ENCODE results near the gene PRSS50. TPM values are rescaled to one million over a fixed set of nuclear protein-coding genes. Genes with fewer than 3 reads are reported as not detected.

Gene PRSS50
- total and polyA plus RNA-seq, 4 donors = 0.02 to 0.33 (median 0.25) TPM; not detected in 1

- 74% methylated on average over 8 of the region's 8 CpGs for WGBS
- DNase-seq (ENCODE audit: low spot score) = no peak
- no peaks in the 10 kb centered on the region for H3K27me3 ChIP-seq (ENCODE audit: control insufficient read depth in 4 of 4, insufficient read depth in 4 of 4, low read length in 3 of 4)
- H3K4me1 ChIP-seq (ENCODE audit: control insufficient read depth in 4 of 4, insufficient read depth in 4 of 4, low read length in 3 of 4) = peaks cover 5 to 37% (median 29%) of the 10 kb centered on the region in 4 donors
- H3K9me3 ChIP-seq (ENCODE audit: control insufficient read depth in 4 of 4, low read length in 3 of 4) = no peaks in the 10 kb centered on the region
- no peaks in the 10 kb centered on the region for H3K36me3 ChIP-seq (ENCODE audit: control insufficient read depth in 4 of 4, insufficient read depth in 3 of 4, low read depth in 1 of 4, low read length in 3 of 4)
- no peak overlapping the region for H3K27ac ChIP-seq (ENCODE audit: low read depth in 1 of 2, low read length in 2 of 2)
- H3K9ac ChIP-seq (ENCODE audit: low read depth in 1 of 2, low read length in 2 of 2) = no peak overlapping the region
- peak; percentile 14 for TF ChIP-seq CTCF (IDR thresholded peaks at IDR 0.05; ENCODE audit: low read depth, low read length, missing input control)
- TF ChIP-seq RAD21 (IDR thresholded peaks at IDR 0.05) = peak; percentile 48 to 54
- TF ChIP-seq NR2F2 (IDR thresholded peaks at IDR 0.05) = no peak
- H3K4me3 ChIP-seq (ENCODE audit: low read depth in 1 of 3, low read length in 3 of 3) = no peak overlapping the region
These were observed 54.0 kb downstream of the PRSS50 start for GRCh38 chr3:46663591-46664135.

GRCh38 chr3:46662771-46663551, 54.7 kb downstream of the PRSS50 start:
- DNase-seq (ENCODE audit: low spot score) = no peak

More at GRCh38 chr3:46662771-46663551, 54.7 kb downstream of the PRSS50 start:
- no peaks in the 10 kb centered on the region for H3K9me3 ChIP-seq (ENCODE audit: control insufficient read depth in 4 of 4, low read length in 3 of 4)
- no peak overlapping the region for H3K27ac ChIP-seq (ENCODE audit: low read depth in 1 of 2, low read length in 2 of 2)
- peaks cover 5 to 37% (median 29%) of the 10 kb centered on the region in 4 donors for H3K4me1 ChIP-seq (ENCODE audit: control insufficient read depth in 4 of 4, insufficient read depth in 4 of 4, low read length in 3 of 4)
- 72% methylated on average over 17 of the region's 17 CpGs for WGBS
- TF ChIP-seq FOXA1 (IDR thresholded peaks at IDR 0.05) (no peak), RXRA (IDR thresholded peaks at IDR 0.05) (peak in 1 of 2 donors; percentile 63), CTCF (IDR thresholded peaks at IDR 0.05; ENCODE audit: low read depth, low read length, missing input control) (no peak), HNF4G (IDR thresholded peaks at IDR 0.05) (no peak), EGR1 (IDR thresholded peaks at IDR 0.05; ENCODE audit: low read depth in 2 of 2) (peak; percentile 62 to 89), HNF4A (conservative IDR thresholded peaks at IDR 0.05) (peak in 1 of 2 donors; percentile 17), MAX (IDR thresholded peaks at IDR 0.05) (no peak), GABPA (IDR thresholded peaks at IDR 0.05 in 1 of 2, conservative IDR thresholded peaks at IDR 0.05 in 1 of 2) (no peak)
- H3K9ac ChIP-seq (ENCODE audit: low read depth in 1 of 2, low read length in 2 of 2) = no peak overlapping the region
- no peaks in the 10 kb centered on the region for H3K27me3 ChIP-seq (ENCODE audit: control insufficient read depth in 4 of 4, insufficient read depth in 4 of 4, low read length in 3 of 4)
- no peak overlapping the region for H3K4me3 ChIP-seq (ENCODE audit: low read depth in 1 of 3, low read length in 3 of 3)
- no peaks in the 10 kb centered on the region for H3K36me3 ChIP-seq (ENCODE audit: control insufficient read depth in 4 of 4, insufficient read depth in 3 of 4, low read depth in 1 of 4, low read length in 3 of 4)

Small RNAs within 50 kb of the gene (small RNA-seq; reads per million reads assigned to genes)
- gene PRSS45 = not detected

Other genes starting within 250 kb of the PRSS50 start
- gene RTP3, start 219.9 kb downstream of the PRSS50 start, total RNA-seq = 10 to 100 TPM in 1 of 2 donors, 1 to 10 TPM in 1; 1.0 to 35.1 TPM
- 10 to 100 TPM; 18.1 to 61.7 TPM for gene RTP3, start 219.9 kb downstream of the PRSS50 start, polyA plus RNA-seq
- 1 to 10 TPM in 1 of 2 donors, under 1 TPM in 1; 0.93 to 6.6 TPM for gene LRRC2, start 151.6 kb downstream of the PRSS50 start, total RNA-seq
- gene LRRC2, start 151.6 kb downstream of the PRSS50 start, polyA plus RNA-seq = 1 to 10 TPM; 1.9 to 7.6 TPM
- gene FAM240A, start 105.3 kb downstream of the PRSS50 start, total RNA-seq = not detected
- gene FAM240A, start 105.3 kb downstream of the PRSS50 start, polyA plus RNA-seq = not detected
- 10 to 100 TPM in 1 of 2 donors, under 1 TPM in 1; 0.51 to 22.9 TPM for gene ALS2CL, start 24.2 kb downstream of the PRSS50 start, total RNA-seq
- 1 to 10 TPM; 4.8 to 6.6 TPM for gene ALS2CL, start 24.2 kb downstream of the PRSS50 start, polyA plus RNA-seq
- gene TMIE, start 16.5 kb downstream of the PRSS50 start, total RNA-seq = under 1 TPM; 0.14 to 0.17 TPM
- under 1 TPM; 0.13 to 0.26 TPM for gene TMIE, start 16.5 kb downstream of the PRSS50 start, polyA plus RNA-seq
- gene MYL3, start 145.6 kb upstream of the PRSS50 start, total RNA-seq = 1 to 10 TPM in 1 of 2 donors, under 1 TPM in 1; 0.51 to 1.3 TPM
- under 1 TPM; 0.76 to 0.86 TPM for gene MYL3, start 145.6 kb upstream of the PRSS50 start, polyA plus RNA-seq
- gene PTH1R, start 159.9 kb upstream of the PRSS50 start, total RNA-seq = 10 to 100 TPM in 1 of 2 donors, 1 to 10 TPM in 1; 7.2 to 28.4 TPM
- 10 to 100 TPM; 19.8 to 27.4 TPM for gene PTH1R, start 159.9 kb upstream of the PRSS50 start, polyA plus RNA-seq

Data from liver (tissue), 10 donors.